Sigmoid colon (tissue), 7 donors: Measurements from ENCODE around the gene CAMTA1. TPM values are rescaled to one million over a fixed set of nuclear protein-coding genes. Genes with fewer than 3 reads are reported as not detected.

Source experiments
- DNase-seq: peaks from one replicate; pipeline ENCODE4 v3.0.0-alpha.2; 2019
- H3K27ac ChIP-seq, 4 donors: fragments of 200-600 bp; sonication (generic); one replicate each; pipeline ENCODE4 v1.5.1; 2016 to 2019; ENCODE audit warnings: mild to moderate bottlenecking in 1 of 4
- H3K27me3 ChIP-seq, 3 donors: fragments of 200-600 bp; sonication (generic); one replicate each; pipeline ENCODE4 v1.5.1; 2019; ENCODE audit warnings: mild to moderate bottlenecking in 1 of 3
- H3K36me3 ChIP-seq, 4 donors: fragments of 200-600 bp; sonication (generic); one replicate each; pipeline ENCODE4 v1.5.1; 2016 to 2019
- H3K4me1 ChIP-seq, 4 donors: fragments of 200-600 bp; sonication (generic); one replicate each; pipeline ENCODE4 v1.5.1; 2017 to 2019
- H3K4me3 ChIP-seq, 4 donors: fragments of 200-600 bp; sonication (generic); one replicate each; pipeline ENCODE4 v1.5.1; 2017 to 2019; ENCODE audit warnings: mild to moderate bottlenecking in 2 of 4, moderate library complexity in 1 of 4
- H3K9me3 ChIP-seq, 4 donors: fragments of 200-600 bp in 3 of 4; sonication (generic) in 3 of 4; one replicate each; pipeline versions ENCODE4 v1.5.1 to v1.6.1; 2013 to 2019
- EP300 ChIP-seq, 4 donors: sonication (generic); formaldehyde crosslinking; IDR thresholded peaks; one replicate each; pipeline ENCODE4 v1.6.1; 2017; ENCODE audit warnings: antibody characterized with exemption in 4 of 4
- POLR2A ChIP-seq, 2 donors: fragments of 450-650 bp; IDR thresholded peaks; one replicate each; pipeline ENCODE4 v1.6.1; 2016; ENCODE audit warnings: antibody characterized with exemption in 2 of 2, mild to moderate bottlenecking in 2 of 2, moderate library complexity in 2 of 2
- POLR2AphosphoS5 ChIP-seq, 4 donors: sonication (generic); formaldehyde crosslinking; IDR thresholded peaks; one replicate each; pipeline ENCODE4 v1.6.1; 2017; ENCODE audit warnings: antibody characterized with exemption in 4 of 4
- WGBS, 2 donors: extraction: QIAGEN DNeasy Blood & Tissue Kit; methylation state at CpG; one replicate each; pipeline ENCODE4 v1.1.7; 2013; 5-methylcytosine and 5-hydroxymethylcytosine counted together
- intact Hi-C: fragments of 100-400 bp; cut with DNase I; formaldehyde crosslinking; loops from one replicate; pipeline ENCODE4 v1.15.1; 2023
- polyA plus RNA-seq, 3 donors: library from polyadenylated mRNA; stranded (reverse); fragments of 200-250 nt; gene quantifications; one replicate each; pipeline ENCODE4 v1.2.3, GENCODE V29; 2013
- total RNA-seq, 4 donors: library from RNA; depleted of rRNA; stranded (reverse); fragments of >200 nt; gene quantifications; one replicate each; pipeline ENCODE4 v1.1.0, GENCODE V29; 2016
- TF ChIP-seq, protein P1 (sequence below), 4 experiments: fragments of 450-650 bp in 3 of 4; fragments of 200-600 bp in 1 of 4; IDR thresholded peaks; one replicate each; pipeline ENCODE4 v1.5.1; 2016 to 2019; ENCODE audit warnings: antibody characterized with exemption in 4 of 4, mild to moderate bottlenecking in 3 of 4, moderate library complexity in 2 of 4
- donor health status: healthy with polysubstance abuse.
- donor health status: Bipolar disorder and iron deficiency.
- donor health status: healthy.

CAMTA1 gene
- total and polyA plus RNA-seq, 7 donors: 97.9 to 196 (median 177) TPM

DNA sequence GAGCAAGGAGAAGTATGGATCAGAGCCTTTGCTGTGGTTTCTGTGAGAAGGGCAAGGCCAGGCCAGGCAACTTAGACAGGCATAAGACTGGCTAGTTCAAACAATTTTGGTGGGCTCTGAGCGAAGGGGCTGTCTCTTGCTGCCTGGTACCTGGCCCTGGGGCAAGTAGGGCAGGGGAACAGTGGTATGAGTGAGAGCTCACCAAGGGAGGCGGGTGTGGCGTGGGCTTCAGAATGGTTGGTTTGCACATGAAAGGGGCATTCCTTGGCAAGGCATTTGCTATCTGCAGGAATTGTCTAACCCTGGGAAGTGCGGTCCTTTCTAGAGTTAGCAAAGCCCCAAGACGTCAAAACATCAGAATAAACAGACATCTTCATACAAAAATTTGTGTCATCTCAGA, 210.5 kb downstream of the CAMTA1 start:
- Histone ChIP-seq H3K9me3 (no peaks in the 10 kb centered on the region), H3K4me3 (no peak overlapping the region), H3K36me3 (no peaks in the 10 kb centered on the region), H3K4me1 (no peaks in the 10 kb centered on the region), H3K27me3 (no peaks in the 10 kb centered on the region), H3K27ac (no peak overlapping the region)
- DNase-seq: no peak
- 92 to 93% methylated on average over 5 of the region's 5 CpGs for WGBS, 2 donors
- intact Hi-C loops: no loop called here
- TF ChIP-seq EP300 (IDR thresholded peaks at IDR 0.05) (no peak), POLR2A (IDR thresholded peaks at IDR 0.05) (no peak), POLR2AphosphoS5 (IDR thresholded peaks at IDR 0.05) (no peak)
- TF ChIP-seq, protein P1, sequence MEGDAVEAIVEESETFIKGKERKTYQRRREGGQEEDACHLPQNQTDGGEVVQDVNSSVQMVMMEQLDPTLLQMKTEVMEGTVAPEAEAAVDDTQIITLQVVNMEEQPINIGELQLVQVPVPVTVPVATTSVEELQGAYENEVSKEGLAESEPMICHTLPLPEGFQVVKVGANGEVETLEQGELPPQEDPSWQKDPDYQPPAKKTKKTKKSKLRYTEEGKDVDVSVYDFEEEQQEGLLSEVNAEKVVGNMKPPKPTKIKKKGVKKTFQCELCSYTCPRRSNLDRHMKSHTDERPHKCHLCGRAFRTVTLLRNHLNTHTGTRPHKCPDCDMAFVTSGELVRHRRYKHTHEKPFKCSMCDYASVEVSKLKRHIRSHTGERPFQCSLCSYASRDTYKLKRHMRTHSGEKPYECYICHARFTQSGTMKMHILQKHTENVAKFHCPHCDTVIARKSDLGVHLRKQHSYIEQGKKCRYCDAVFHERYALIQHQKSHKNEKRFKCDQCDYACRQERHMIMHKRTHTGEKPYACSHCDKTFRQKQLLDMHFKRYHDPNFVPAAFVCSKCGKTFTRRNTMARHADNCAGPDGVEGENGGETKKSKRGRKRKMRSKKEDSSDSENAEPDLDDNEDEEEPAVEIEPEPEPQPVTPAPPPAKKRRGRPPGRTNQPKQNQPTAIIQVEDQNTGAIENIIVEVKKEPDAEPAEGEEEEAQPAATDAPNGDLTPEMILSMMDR (IDR thresholded peaks at IDR 0.05): no peak

DNA sequence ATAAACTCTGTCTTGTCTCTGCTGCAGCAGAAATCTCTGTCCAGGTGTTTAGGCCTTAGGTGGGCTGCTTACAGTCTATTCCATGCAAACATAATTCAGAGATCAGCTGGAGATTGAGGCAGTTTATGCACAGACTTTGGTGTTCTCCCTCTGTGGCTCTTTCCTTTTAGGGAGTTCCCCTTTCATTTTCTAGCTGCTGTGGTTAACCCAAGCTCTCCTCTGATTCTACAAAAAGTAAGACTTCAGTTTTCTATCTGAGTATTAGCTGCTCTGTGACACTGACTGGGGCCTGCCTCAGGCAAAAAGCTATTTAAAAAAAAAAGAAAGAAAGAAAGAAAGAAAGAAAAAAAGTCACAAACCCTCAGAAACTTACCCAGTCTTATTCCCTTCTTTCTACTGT, 211.1 kb downstream of the CAMTA1 start:
- Histone ChIP-seq H3K27me3 (no peaks in the 10 kb centered on the region), H3K4me1 (no peaks in the 10 kb centered on the region), H3K27ac (no peak overlapping the region), H3K9me3 (no peaks in the 10 kb centered on the region), H3K4me3 (no peak overlapping the region), H3K36me3 (no peaks in the 10 kb centered on the region)
- intact Hi-C loops: no loop called here
- no peak for DNase-seq
- TF ChIP-seq POLR2AphosphoS5 (IDR thresholded peaks at IDR 0.05): no peak
- TF ChIP-seq, protein P1 (IDR thresholded peaks at IDR 0.05): no peak
- no peak for TF ChIP-seq POLR2A (IDR thresholded peaks at IDR 0.05)
- TF ChIP-seq EP300 (IDR thresholded peaks at IDR 0.05): no peak

DNA sequence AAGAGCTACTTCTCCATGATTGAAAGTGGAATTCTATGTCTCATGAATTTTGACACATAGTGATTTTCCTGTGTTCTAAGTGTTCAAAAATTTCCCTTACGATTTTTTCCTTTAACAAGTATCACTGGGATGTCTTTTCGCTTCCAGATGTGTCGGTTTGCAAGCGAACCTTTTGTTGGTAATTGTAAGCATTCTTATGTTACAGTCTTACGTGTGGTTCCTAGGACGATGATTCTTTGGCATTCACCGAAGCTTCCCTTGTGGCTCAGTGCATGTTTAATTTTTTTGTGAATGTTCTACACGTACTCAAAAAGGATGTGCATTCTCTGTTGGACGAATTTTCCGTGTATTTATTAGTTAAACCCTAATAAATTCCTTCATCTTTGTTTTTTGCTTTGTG, 211.6 kb downstream of the CAMTA1 start:
- Histone ChIP-seq H3K36me3 (no peaks in the 10 kb centered on the region), H3K9me3 (no peaks in the 10 kb centered on the region), H3K27ac (no peak overlapping the region), H3K27me3 (no peaks in the 10 kb centered on the region), H3K4me3 (no peak overlapping the region), H3K4me1 (no peaks in the 10 kb centered on the region)
- WGBS, 2 donors: 83 to 84% methylated on average over 10 of the region's 10 CpGs
- TF ChIP-seq EP300 (IDR thresholded peaks at IDR 0.05) (no peak), POLR2AphosphoS5 (IDR thresholded peaks at IDR 0.05) (no peak)
- intact Hi-C loops: no loop called here
- DNase-seq: no peak

DNA sequence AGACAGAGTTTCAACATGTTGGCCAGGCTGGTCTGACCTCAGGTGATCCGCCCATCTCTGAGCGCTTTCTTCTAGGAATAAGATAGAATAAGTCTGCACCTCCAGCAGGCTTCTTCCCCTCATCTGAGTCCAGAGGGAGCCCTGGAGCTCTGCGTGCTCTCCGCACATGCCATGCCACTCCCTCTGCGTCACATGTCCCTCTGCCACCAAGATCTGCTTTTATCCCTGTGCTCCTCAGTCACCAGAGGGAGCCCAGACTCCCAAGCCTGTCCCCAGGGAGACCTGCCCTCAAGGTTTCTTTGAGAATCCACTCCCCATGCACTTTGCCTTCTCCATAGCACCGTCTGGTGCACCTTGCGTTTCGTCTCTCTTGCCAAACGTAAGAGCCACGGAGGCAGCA, 213.0 kb downstream of the CAMTA1 start:
- no peak overlapping the region for H3K27ac ChIP-seq
- no peaks in the 10 kb centered on the region for H3K9me3 ChIP-seq
- WGBS, 2 donors: 18 to 66% methylated on average over 10 of the region's 10 CpGs
- TF ChIP-seq, protein P1 (IDR thresholded peaks at IDR 0.05): no peak
- TF ChIP-seq EP300 (IDR thresholded peaks at IDR 0.05): no peak
- no peak for TF ChIP-seq POLR2A (IDR thresholded peaks at IDR 0.05)
- TF ChIP-seq POLR2AphosphoS5 (IDR thresholded peaks at IDR 0.05): no peak
- DNase-seq: no peak
- H3K27me3 ChIP-seq: no peaks in the 10 kb centered on the region
- H3K4me3 ChIP-seq: no peak overlapping the region
- no peaks in the 10 kb centered on the region for H3K36me3 ChIP-seq
- no peaks in the 10 kb centered on the region for H3K4me1 ChIP-seq
- intact Hi-C loops: no loop called here

DNA sequence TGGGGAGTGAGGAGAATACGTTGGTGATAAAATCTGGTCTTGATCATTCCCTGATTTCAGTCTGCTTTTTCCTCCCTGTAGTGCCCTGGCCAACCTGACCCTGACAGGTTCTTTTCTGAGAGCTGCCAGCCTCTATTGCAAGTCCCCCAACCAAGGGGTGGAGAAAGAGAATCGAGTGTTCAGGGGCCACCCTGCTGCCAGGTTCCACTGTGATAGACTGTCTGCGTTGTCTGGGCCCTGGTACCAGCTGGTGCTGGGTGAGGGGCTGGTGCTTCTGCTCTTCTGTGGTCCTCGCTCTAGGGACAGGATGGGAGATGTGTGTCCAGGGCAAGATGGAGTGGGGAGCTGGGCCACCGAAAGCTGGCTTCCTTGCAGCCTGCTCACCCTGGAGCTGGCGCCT, 214.6 kb downstream of the CAMTA1 start:
- H3K27me3 ChIP-seq: no peaks in the 10 kb centered on the region
- no peaks in the 10 kb centered on the region for H3K36me3 ChIP-seq
- H3K27ac ChIP-seq: no peak overlapping the region
- no peaks in the 10 kb centered on the region for H3K4me1 ChIP-seq
- TF ChIP-seq POLR2AphosphoS5 (IDR thresholded peaks at IDR 0.05): no peak
- TF ChIP-seq EP300 (IDR thresholded peaks at IDR 0.05): no peak
- intact Hi-C loops: no loop called here
- DNase-seq: no peak
- no peaks in the 10 kb centered on the region for H3K9me3 ChIP-seq
- no peak overlapping the region for H3K4me3 ChIP-seq
- WGBS, 2 donors: 91% methylated on average over 6 of the region's 6 CpGs

DNA sequence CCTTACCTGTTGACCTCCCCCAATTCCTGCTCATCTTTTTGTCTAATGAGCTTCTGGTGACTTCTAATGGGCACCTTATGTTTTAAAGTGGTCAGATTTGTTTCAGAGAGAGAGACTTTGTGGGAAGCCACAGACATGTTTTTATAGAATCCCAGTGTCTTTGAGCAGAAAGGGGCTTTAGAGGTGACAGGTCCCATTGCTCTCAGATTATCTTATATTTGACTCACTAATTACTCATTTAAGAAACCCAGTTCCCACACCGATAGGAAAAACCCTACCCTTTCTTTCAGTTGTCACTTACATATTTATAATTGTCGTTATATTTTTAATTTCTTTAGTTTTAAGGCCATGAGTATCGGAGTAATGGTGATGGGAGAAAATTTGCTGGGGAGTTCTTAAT, 215.5 kb downstream of the CAMTA1 start:
- DNase-seq: no peak
- no peaks in the 10 kb centered on the region for H3K9me3 ChIP-seq
- no peak overlapping the region for H3K4me3 ChIP-seq
- no peaks in the 10 kb centered on the region for H3K27me3 ChIP-seq
- no peaks in the 10 kb centered on the region for H3K4me1 ChIP-seq
- no peaks in the 10 kb centered on the region for H3K36me3 ChIP-seq
- TF ChIP-seq POLR2AphosphoS5 (IDR thresholded peaks at IDR 0.05) (no peak), POLR2A (IDR thresholded peaks at IDR 0.05) (no peak), EP300 (IDR thresholded peaks at IDR 0.05) (no peak)
- TF ChIP-seq, protein P1 (IDR thresholded peaks at IDR 0.05): no peak
- no peak overlapping the region for H3K27ac ChIP-seq
- WGBS, 2 donors: 87 to 88% methylated on average over 3 of the region's 3 CpGs
- intact Hi-C loops: no loop called here
